ENCODE measurements around the gene TCEANC.

Gene TCEANC

DNA sequence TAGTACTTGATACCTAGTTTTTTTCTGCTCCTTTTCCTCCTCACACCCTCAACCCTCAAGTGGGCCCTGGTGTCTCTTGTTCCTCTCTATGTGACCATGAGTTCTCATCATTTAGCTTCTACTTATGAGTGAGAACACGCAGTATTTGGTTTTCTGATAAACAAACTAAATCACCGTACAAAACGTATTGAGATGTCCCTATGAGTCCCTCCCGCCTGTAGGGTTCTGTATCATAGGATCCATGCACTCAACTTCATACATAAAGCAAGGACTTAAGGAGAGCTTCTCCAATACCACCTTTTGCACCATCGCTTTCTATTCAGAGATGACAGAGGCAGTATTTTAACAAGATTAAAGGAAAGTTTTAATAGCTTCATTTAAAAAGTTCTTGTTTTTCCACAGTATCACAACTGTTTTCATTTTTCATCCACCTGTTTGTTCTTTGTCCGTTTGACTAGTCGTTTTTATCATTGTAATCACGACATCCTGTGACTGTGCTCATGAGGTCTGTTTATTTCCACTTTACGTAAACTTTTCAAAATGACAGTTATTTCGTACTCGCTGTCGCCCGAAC, 35.5 kb downstream of the TCEANC start:
- no peak for DNase-seq
- in situ Hi-C loops (cut with HindIII; ENCODE audit: low pct_ligation_motif_present, low pct_unique_long_range_greater_than_20kb, low sequenced_read_pairs), result no loop called here

DNA sequence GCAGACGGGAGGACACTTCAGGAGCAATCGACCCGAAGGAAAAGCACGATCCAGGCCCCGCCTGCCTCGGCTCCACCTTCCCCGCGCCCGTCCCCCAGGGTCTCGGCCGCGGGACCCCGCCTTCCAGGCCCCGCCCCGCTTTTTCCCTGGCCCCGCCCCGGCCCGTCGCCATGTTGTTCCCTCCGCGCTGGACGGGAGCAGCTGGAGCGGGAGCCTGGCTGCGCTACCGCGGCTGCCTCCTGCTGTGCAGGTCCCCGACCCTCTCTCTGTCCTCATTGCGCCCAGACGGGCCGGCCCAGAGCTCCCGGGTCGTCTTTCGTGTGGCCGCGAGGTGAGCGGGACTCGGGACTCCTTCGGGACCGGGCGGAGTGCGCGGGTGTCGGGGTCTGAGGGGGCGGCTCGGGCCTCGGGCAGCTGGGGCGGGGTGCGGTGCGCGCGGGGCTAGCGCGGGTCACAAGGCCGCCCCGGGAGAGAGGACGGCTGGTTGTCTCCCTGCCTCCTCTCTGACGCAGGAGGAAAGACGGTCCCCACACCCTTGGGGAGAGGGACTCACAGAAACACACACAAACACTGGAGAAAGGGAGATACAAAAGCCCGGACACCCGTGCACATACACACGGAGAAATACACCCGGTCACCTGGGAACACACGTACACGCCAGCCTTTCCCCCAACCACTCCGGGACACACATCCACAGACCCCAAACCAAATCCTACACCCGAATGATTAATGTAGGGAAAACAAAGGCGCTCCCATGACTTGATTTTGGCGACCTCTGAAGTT, 36.2 kb downstream of the TCEANC start, which contains the start of gene RAB9A:
Gene RAB9A, plus strand, starts transcription at position 171 of the 783 bp plus-strand sequence. CDS start 19,619 bp downstream, outside the sequence.
- peak; percentile 72 for DNase-seq
- in situ Hi-C loops (cut with HindIII; ENCODE audit: low pct_ligation_motif_present, low pct_unique_long_range_greater_than_20kb, low sequenced_read_pairs), result no loop called here

- in situ Hi-C loops (cut with HindIII; ENCODE audit: low pct_ligation_motif_present, low pct_unique_long_range_greater_than_20kb, low sequenced_read_pairs), result no loop called here
- no peak for DNase-seq
Measured at GRCh38 chrX:13689741-13690211, 36.8 kb downstream of the TCEANC start.

DNA sequence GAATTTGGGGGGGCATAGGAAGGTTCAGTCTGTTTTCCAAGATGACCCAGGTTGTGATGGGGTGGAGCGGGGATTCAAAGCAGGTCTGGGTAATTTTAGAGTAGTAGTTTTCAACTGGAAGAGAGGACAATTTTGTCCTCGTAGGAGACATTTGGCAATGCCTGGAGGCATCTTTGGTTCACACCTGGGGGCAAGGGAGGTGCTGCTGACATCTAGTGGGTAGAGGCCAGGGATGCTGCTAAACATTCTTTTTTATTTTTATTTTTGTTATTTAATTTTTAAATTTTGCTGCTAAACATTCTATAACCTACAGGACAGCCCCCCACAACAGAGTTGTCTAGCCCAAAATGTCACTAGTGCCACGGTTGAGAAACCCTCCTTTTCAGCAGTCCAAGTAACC, 37.9 kb downstream of the TCEANC start:
- no peak for DNase-seq
- in situ Hi-C loops (cut with HindIII; ENCODE audit: low pct_ligation_motif_present, low pct_unique_long_range_greater_than_20kb, low sequenced_read_pairs), result no loop called here

GRCh38 chrX:13691841-13692371, 39.0 kb downstream of the TCEANC start:
- DNase-seq, result peak; percentile 53
- in situ Hi-C loops (cut with HindIII; ENCODE audit: low pct_ligation_motif_present, low pct_unique_long_range_greater_than_20kb, low sequenced_read_pairs), result no loop called here

GRCh38 chrX:13692771-13693231, 39.9 kb downstream of the TCEANC start:
- in situ Hi-C loops (cut with HindIII; ENCODE audit: low pct_ligation_motif_present, low pct_unique_long_range_greater_than_20kb, low sequenced_read_pairs), result no loop called here

GRCh38 chrX:13693341-13693961, 40.5 kb downstream of the TCEANC start:
- peak; percentile 5 for DNase-seq
- in situ Hi-C loops (cut with HindIII; ENCODE audit: low pct_ligation_motif_present, low pct_unique_long_range_greater_than_20kb, low sequenced_read_pairs), result no loop called here

More at GRCh38 chrX:13692771-13693231, 39.9 kb downstream of the TCEANC start:
- peak; percentile 53 for DNase-seq

- in situ Hi-C loops (cut with HindIII; ENCODE audit: low pct_ligation_motif_present, low pct_unique_long_range_greater_than_20kb, low sequenced_read_pairs), result no loop called here
Measured at GRCh38 chrX:13694359-13694758, 41.4 kb downstream of the TCEANC start.

GRCh38 chrX:13694983-13695382, 42.0 kb downstream of the TCEANC start:
- in situ Hi-C loops (cut with HindIII; ENCODE audit: low pct_ligation_motif_present, low pct_unique_long_range_greater_than_20kb, low sequenced_read_pairs), result no loop called here
- no peak for DNase-seq

More at GRCh38 chrX:13694359-13694758, 41.4 kb downstream of the TCEANC start:
- DNase-seq, result no peak

DNA sequence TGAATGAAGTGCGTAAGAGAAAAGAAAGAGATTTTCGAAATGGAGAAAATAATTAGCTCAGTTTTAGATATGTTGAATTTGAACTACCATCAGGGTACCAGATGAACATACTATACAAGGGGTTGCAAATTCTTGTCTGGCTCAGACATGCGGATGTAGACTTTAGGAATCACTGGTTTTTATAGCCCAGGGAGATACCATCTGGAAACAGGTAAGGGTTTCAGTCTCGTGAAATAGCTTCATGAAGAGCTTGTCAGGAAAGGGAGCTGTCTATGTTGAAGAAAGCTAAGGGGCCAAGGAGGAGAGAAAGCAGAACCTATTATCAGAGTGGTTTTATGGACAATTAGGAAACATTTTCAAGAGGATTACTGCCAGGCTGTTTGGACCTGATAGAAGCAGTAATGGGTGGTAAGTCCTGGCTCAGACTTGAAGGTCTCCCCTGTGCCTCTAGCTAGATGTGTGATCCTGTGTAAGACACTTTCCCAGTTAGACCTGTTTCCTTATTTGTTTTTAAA, 42.7 kb downstream of the TCEANC start:
- no peak for DNase-seq

GRCh38 chrX:13697455-13697854, 44.5 kb downstream of the TCEANC start:
- in situ Hi-C loops (cut with HindIII; ENCODE audit: low pct_ligation_motif_present, low pct_unique_long_range_greater_than_20kb, low sequenced_read_pairs), result no loop called here
- no peak for DNase-seq

More for the DNA sequence above, 42.7 kb downstream of the TCEANC start:
- in situ Hi-C loops (cut with HindIII; ENCODE audit: low pct_ligation_motif_present, low pct_unique_long_range_greater_than_20kb, low sequenced_read_pairs), result no loop called here

DNA sequence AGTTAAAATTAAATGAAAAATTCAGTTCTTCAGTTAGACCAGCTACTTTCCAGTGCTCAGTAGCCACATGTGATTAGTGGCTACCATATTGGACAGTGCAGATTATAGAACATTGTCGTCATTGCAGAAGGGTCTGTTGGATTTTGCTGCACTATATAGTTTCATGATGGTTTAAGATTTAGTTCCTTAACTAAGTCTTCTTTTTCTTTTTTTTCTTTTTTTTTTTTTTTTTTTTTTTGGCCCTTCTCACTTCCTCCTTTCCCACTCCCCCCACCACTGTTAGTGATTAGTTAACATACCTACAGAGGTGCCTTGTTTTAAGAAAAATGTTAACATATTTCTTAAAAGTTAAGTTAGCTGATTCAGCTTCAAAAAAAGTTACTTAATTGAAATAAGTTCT, 45.0 kb downstream of the TCEANC start:
- in situ Hi-C loops (cut with HindIII; ENCODE audit: low pct_ligation_motif_present, low pct_unique_long_range_greater_than_20kb, low sequenced_read_pairs), result no loop called here
- no peak for DNase-seq

GRCh38 chrX:13698432-13698831, 45.5 kb downstream of the TCEANC start:
- in situ Hi-C loops (cut with HindIII; ENCODE audit: low pct_ligation_motif_present, low pct_unique_long_range_greater_than_20kb, low sequenced_read_pairs), result no loop called here

DNA sequence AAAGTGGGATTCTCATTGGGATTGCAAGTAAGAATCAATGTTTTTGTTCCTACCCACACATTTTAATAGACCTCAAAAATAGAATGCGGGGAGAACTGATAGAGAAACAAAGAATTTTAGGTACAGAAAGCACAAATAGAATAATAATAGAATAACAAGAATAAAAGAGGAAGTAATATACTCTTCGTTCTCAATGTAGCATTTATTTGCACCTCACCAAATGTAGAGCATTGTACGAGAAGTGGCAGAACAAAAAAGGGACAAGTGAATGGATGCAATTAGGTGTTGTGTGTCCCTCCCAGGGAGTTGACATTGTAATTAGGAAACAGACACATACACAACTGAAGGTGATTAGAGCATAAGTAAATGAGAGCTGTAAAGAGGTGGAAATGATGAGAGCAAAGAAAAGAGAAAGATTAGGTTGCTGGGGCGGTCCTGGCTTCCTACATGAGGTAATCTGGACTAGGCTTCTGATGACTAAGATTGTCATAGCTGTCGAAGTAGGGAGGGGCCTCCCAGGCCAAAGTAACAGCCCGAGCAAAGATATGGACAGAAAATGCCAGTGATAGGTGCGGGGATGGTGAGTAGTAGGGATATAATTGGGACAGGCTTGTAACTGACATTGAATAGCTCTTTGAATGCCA, 46.4 kb downstream of the TCEANC start:
- in situ Hi-C loops (cut with HindIII; ENCODE audit: low pct_ligation_motif_present, low pct_unique_long_range_greater_than_20kb, low sequenced_read_pairs), result no loop called here
- DNase-seq, result no peak

More at GRCh38 chrX:13698432-13698831, 45.5 kb downstream of the TCEANC start:
- DNase-seq, result no peak

- DNase-seq, result no peak
- in situ Hi-C loops (cut with HindIII; ENCODE audit: low pct_ligation_motif_present, low pct_unique_long_range_greater_than_20kb, low sequenced_read_pairs), result no loop called here
Measured at GRCh38 chrX:13700380-13700779, 47.4 kb downstream of the TCEANC start.

GRCh38 chrX:13702111-13702789, 49.3 kb downstream of the TCEANC start:
- no peak for DNase-seq
- in situ Hi-C loops (cut with HindIII; ENCODE audit: low pct_ligation_motif_present, low pct_unique_long_range_greater_than_20kb, low sequenced_read_pairs), result no loop called here

DNA sequence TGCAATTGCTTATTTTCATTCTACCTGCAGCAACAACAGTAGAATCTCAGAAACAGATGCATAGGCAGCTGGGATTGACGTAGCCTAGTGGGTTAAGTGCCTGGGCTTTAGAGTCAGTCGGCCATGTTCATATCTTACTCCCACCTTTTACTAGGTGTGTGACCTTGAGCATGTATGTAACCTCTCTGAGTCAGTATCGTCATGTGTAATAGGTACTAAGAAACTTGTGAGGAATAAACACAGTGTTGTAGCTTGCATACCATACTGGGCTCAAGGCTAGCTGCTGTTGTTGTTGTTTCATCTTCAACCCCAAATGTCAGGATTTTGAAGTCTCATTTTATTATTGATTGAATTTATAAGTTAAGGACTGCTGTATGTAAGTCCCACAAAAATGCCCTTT, 50.2 kb downstream of the TCEANC start:
- DNase-seq, result no peak
- in situ Hi-C loops (cut with HindIII; ENCODE audit: low pct_ligation_motif_present, low pct_unique_long_range_greater_than_20kb, low sequenced_read_pairs), result no loop called here

DNA sequence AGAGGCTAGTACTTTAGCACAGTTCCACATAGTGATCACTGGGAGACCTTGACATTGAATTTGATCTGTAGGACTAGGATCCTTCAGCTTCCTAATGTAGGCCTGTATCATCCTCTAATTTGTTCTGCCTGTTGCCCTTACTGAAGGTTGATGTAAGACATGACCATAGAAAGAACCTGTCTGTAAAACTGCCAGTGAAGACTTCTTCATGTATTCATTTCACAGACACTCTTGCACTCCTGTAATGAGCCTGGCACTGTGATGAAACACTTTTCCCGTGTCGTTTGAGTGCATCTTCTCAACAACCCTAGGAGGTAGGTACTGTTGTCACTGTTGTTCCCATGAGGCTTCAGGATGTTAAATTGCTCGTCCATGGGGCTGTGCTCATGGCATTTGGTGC, 50.6 kb downstream of the TCEANC start:
- no peak for DNase-seq
- in situ Hi-C loops (cut with HindIII; ENCODE audit: low pct_ligation_motif_present, low pct_unique_long_range_greater_than_20kb, low sequenced_read_pairs), result no loop called here

Measured in ACHN (cell line).